ENCODE results near the gene TMEM132C. TPM values are rescaled to one million over a fixed set of nuclear protein-coding genes. Genes with fewer than 3 reads are reported as not detected.

Gene TMEM132C
- total RNA-seq, 1 experiment from 2014 or later: not detected

- no peak for TF ChIP-seq PRDM15 (CRISPR knock-in tag; IDR thresholded peaks at IDR 0.05)
- no peak for TF ChIP-seq ZNF317 (CRISPR knock-in tag; IDR thresholded peaks at IDR 0.05; ENCODE audit: borderline replicate concordance, low read depth)
- TF ChIP-seq ETV6 (CRISPR knock-in tag; IDR thresholded peaks at IDR 0.05): no peak
- no peak for TF ChIP-seq CREB1 (CRISPR knock-in tag; IDR thresholded peaks at IDR 0.05)
- no peak for TF ChIP-seq ERG (CRISPR knock-in tag; IDR thresholded peaks at IDR 0.05)
- TF ChIP-seq ZSCAN18 (CRISPR knock-in tag; IDR thresholded peaks at IDR 0.05): no peak
- no peak for TF ChIP-seq ATF1 (CRISPR knock-in tag; IDR thresholded peaks at IDR 0.05)
- no peak for TF ChIP-seq FOXJ3 (CRISPR knock-in tag; IDR thresholded peaks at IDR 0.05; ENCODE audit: borderline replicate concordance)
- no peak for TF ChIP-seq CBFB (CRISPR knock-in tag; IDR thresholded peaks at IDR 0.05; ENCODE audit: low read depth)
- TF ChIP-seq SMAD4 (CRISPR knock-in tag; IDR thresholded peaks at IDR 0.05): no peak
Measured at GRCh38 chr12:128606538-128606937, 339.6 kb downstream of the TMEM132C start (continued).

GRCh38 chr12:128606970-128607369 lies 340.0 kb downstream of the TMEM132C start:
- H3K27ac Mint-ChIP-seq: no peak overlapping the region
- ChIA-PET POLR2A (no interaction called here), CTCF (no interaction called here)
- ATAC-seq (no peak), DNase-seq (ENCODE audit: low spot score) (no peak)
- H3K36me3 Mint-ChIP-seq: peaks cover 64% of the 10 kb centered on the region
- H3K27me3 Mint-ChIP-seq (ENCODE audit: low read depth): peaks cover 15% of the 10 kb centered on the region; the same call in 1 of the 2 replicates
- no peaks in the 10 kb centered on the region for H3K4me1 Mint-ChIP-seq
- H3K4me3 Mint-ChIP-seq: no peak overlapping the region
- TF ChIP-seq SP1 (CRISPR knock-in tag; conservative IDR thresholded peaks at IDR 0.05) (no peak), NR1H2 (CRISPR knock-in tag; IDR thresholded peaks at IDR 0.05) (no peak)
- H3K9me3 Mint-ChIP-seq: peaks cover 54% of the 10 kb centered on the region

- CTCF ChIA-PET: no interaction called here
- ATAC-seq (no peak), DNase-seq (ENCODE audit: low spot score) (no peak)
- Mint-ChIP-seq H3K36me3 (peaks cover 64% of the 10 kb centered on the region), H3K4me1 (no peaks in the 10 kb centered on the region), H3K27ac (no peak overlapping the region), H3K4me3 (no peak overlapping the region), H3K9me3 (peaks cover 60% of the 10 kb centered on the region), H3K27me3 (ENCODE audit: low read depth) (peaks cover 21% of the 10 kb centered on the region)
- TF ChIP-seq FOXP4 (CRISPR knock-in tag; IDR thresholded peaks at IDR 0.05) (no peak), NR1H2 (CRISPR knock-in tag; IDR thresholded peaks at IDR 0.05) (no peak), IRF1 (CRISPR knock-in tag; IDR thresholded peaks at IDR 0.05) (no peak), HMGXB4 (CRISPR knock-in tag; IDR thresholded peaks at IDR 0.05) (no peak), ZNF263 (CRISPR knock-in tag; IDR thresholded peaks at IDR 0.05; ENCODE audit: low read depth) (no peak), ESRRA (CRISPR knock-in tag; IDR thresholded peaks at IDR 0.05; ENCODE audit: borderline replicate concordance) (no peak), GABPB1 (CRISPR knock-in tag; IDR thresholded peaks at IDR 0.05) (no peak), ZNF416 (CRISPR knock-in tag; IDR thresholded peaks at IDR 0.05) (no peak)
- POLR2A ChIA-PET: no interaction called here
Measured at GRCh38 chr12:128607641-128608040, 340.7 kb downstream of the TMEM132C start.

All from WTC11 (cell line).